ENCODE measurements around the gene ATP5PO.

GRCh38 chr21:33881689-33882440, 33.7 kb downstream of the ATP5PO start:
- TF ChIP-seq CTCF (IDR thresholded peaks at IDR 0.05; ENCODE audit: low read depth, low read length) (no peak), EZH2phosphoT487 (IDR thresholded peaks at IDR 0.05; ENCODE audit: low read depth) (no peak)
